ENCODE results near the gene HAO1.

Gene HAO1

GRCh38 chr20:7926767-7927166 lies 13.5 kb downstream of the HAO1 start:
- DNase-seq (ENCODE audit: low read depth in 2 of 2): no peak

- no peak for DNase-seq (ENCODE audit: low read depth in 2 of 2)
These were observed 13.9 kb downstream of the HAO1 start for GRCh38 chr20:7926323-7926722.

- no peak for DNase-seq (ENCODE audit: low read depth in 2 of 2)
These were observed 15.6 kb downstream of the HAO1 start for GRCh38 chr20:7924692-7925091.

- DNase-seq (ENCODE audit: low read depth in 2 of 2): no peak
These were observed 23.6 kb downstream of the HAO1 start for GRCh38 chr20:7916648-7917047.

GRCh38 chr20:7912551-7912950 lies 27.7 kb downstream of the HAO1 start:
- DNase-seq (ENCODE audit: low read depth in 2 of 2): no peak

GRCh38 chr20:7911586-7912330 lies 28.5 kb downstream of the HAO1 start:
- no peak for DNase-seq (ENCODE audit: low read depth in 2 of 2)

- no peak for DNase-seq (ENCODE audit: low read depth in 2 of 2)
These were observed 31.4 kb downstream of the HAO1 start for GRCh38 chr20:7908905-7909304.

GRCh38 chr20:7903429-7903828 lies 36.8 kb downstream of the HAO1 start:
- DNase-seq (ENCODE audit: low read depth in 2 of 2): no peak

GRCh38 chr20:7902879-7903278 lies 37.4 kb downstream of the HAO1 start:
- DNase-seq (ENCODE audit: low read depth in 2 of 2): no peak

- DNase-seq (ENCODE audit: low read depth in 2 of 2): no peak
These were observed 42.4 kb downstream of the HAO1 start for GRCh38 chr20:7897781-7898364.

GRCh38 chr20:7893014-7893730 lies 47.1 kb downstream of the HAO1 start:
- DNase-seq (ENCODE audit: low read depth in 2 of 2): no peak

- no peak for DNase-seq (ENCODE audit: low read depth in 2 of 2)
These were observed 48.6 kb downstream of the HAO1 start for GRCh38 chr20:7891705-7892104.

GRCh38 chr20:7889736-7890135 lies 50.5 kb downstream of the HAO1 start:
- no peak for DNase-seq (ENCODE audit: low read depth in 2 of 2)

GRCh38 chr20:7883741-7884140 lies 56.5 kb downstream of the HAO1 start:
- DNase-seq (ENCODE audit: low read depth in 2 of 2): no peak

- DNase-seq (ENCODE audit: low read depth in 2 of 2): no peak
These were observed 56.9 kb downstream of the HAO1 start for GRCh38 chr20:7883309-7883708.

GRCh38 chr20:7882076-7882475 lies 58.2 kb downstream of the HAO1 start:
- no peak for DNase-seq (ENCODE audit: low read depth in 2 of 2)

GRCh38 chr20:7881551-7881950 lies 58.7 kb downstream of the HAO1 start:
- no peak for DNase-seq (ENCODE audit: low read depth in 2 of 2)

GRCh38 chr20:7879883-7880282 lies 60.4 kb downstream of the HAO1 start:
- DNase-seq (ENCODE audit: low read depth in 2 of 2): no peak

- no peak for DNase-seq (ENCODE audit: low read depth in 2 of 2)
These were observed 72.2 kb downstream of the HAO1 start for GRCh38 chr20:7868108-7868507.

- no peak for DNase-seq (ENCODE audit: low read depth in 2 of 2)
These were observed 74.0 kb downstream of the HAO1 start for GRCh38 chr20:7866285-7866684.

- no peak for DNase-seq (ENCODE audit: low read depth in 2 of 2)
These were observed 80.9 kb downstream of the HAO1 start for GRCh38 chr20:7859356-7859802.

GRCh38 chr20:7858734-7859250 lies 81.5 kb downstream of the HAO1 start:
- no peak for DNase-seq (ENCODE audit: low read depth in 2 of 2)

GRCh38 chr20:7856756-7857155 lies 83.5 kb downstream of the HAO1 start:
- DNase-seq (ENCODE audit: low read depth in 2 of 2): no peak
